ENCODE results near the gene LASP1.

DNA sequence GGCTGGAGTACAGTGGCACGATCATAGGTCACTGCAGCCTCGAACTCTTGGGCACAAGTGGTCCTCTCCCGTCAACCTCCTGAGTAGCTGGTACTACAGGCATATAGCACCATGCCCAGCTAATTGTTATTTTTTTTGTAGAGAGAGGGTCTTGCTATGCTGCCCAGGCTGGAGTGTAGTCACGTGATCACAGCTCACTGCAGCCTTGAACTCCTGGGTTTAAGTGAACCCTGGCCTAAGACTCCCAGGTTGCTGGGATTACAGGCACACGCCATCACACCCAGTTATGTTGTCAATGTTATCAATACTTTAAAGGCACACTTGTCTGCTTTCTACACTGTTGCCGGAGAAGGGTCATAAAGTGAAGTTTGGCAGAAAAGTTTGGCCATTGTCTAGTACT, 33.5 kb downstream of the LASP1 start:
- TF ChIP-seq, protein P1, sequence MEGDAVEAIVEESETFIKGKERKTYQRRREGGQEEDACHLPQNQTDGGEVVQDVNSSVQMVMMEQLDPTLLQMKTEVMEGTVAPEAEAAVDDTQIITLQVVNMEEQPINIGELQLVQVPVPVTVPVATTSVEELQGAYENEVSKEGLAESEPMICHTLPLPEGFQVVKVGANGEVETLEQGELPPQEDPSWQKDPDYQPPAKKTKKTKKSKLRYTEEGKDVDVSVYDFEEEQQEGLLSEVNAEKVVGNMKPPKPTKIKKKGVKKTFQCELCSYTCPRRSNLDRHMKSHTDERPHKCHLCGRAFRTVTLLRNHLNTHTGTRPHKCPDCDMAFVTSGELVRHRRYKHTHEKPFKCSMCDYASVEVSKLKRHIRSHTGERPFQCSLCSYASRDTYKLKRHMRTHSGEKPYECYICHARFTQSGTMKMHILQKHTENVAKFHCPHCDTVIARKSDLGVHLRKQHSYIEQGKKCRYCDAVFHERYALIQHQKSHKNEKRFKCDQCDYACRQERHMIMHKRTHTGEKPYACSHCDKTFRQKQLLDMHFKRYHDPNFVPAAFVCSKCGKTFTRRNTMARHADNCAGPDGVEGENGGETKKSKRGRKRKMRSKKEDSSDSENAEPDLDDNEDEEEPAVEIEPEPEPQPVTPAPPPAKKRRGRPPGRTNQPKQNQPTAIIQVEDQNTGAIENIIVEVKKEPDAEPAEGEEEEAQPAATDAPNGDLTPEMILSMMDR (IDR thresholded peaks at IDR 0.05): no peak
- no peak for TF ChIP-seq POLR2AphosphoS5 (IDR thresholded peaks at IDR 0.05)
- TF ChIP-seq EP300 (IDR thresholded peaks at IDR 0.05): no peak
